Measurements from ENCODE around the gene GTF2A2.

GTF2A2 gene

GRCh38 chr15:59685737-59686297 is 28.5 kb upstream of the GTF2A2 start:
- no peak overlapping the region; the same call in 1 of the 2 replicates for H3K27ac ChIP-seq
- no peak for TF ChIP-seq ZFX (IDR thresholded peaks at IDR 0.05)
- TF ChIP-seq, protein P1, sequence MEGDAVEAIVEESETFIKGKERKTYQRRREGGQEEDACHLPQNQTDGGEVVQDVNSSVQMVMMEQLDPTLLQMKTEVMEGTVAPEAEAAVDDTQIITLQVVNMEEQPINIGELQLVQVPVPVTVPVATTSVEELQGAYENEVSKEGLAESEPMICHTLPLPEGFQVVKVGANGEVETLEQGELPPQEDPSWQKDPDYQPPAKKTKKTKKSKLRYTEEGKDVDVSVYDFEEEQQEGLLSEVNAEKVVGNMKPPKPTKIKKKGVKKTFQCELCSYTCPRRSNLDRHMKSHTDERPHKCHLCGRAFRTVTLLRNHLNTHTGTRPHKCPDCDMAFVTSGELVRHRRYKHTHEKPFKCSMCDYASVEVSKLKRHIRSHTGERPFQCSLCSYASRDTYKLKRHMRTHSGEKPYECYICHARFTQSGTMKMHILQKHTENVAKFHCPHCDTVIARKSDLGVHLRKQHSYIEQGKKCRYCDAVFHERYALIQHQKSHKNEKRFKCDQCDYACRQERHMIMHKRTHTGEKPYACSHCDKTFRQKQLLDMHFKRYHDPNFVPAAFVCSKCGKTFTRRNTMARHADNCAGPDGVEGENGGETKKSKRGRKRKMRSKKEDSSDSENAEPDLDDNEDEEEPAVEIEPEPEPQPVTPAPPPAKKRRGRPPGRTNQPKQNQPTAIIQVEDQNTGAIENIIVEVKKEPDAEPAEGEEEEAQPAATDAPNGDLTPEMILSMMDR (conservative IDR thresholded peaks at IDR 0.05) = no peak

DNA sequence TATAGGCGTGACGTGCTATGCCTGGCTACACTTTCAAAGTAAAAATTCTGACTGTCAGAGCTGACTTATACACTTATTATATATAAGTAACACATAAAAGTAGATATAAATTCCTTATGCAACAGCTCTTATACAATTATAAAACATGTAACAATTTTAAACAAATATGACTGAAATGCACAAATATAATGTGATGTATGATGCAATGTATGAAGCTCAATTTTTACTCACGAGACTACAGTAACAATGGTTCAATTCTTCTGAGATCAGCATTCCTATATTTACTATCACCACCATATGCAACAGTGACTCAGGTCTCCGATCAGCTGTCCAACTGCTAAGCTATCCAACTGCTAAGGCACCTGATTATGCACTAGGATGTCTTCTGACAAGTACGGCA is 23.6 kb upstream of the GTF2A2 start:
- H3K27ac ChIP-seq = no peak overlapping the region
- TF ChIP-seq, protein P1 (conservative IDR thresholded peaks at IDR 0.05) = no peak
- TF ChIP-seq ZFX (IDR thresholded peaks at IDR 0.05) = no peak

DNA sequence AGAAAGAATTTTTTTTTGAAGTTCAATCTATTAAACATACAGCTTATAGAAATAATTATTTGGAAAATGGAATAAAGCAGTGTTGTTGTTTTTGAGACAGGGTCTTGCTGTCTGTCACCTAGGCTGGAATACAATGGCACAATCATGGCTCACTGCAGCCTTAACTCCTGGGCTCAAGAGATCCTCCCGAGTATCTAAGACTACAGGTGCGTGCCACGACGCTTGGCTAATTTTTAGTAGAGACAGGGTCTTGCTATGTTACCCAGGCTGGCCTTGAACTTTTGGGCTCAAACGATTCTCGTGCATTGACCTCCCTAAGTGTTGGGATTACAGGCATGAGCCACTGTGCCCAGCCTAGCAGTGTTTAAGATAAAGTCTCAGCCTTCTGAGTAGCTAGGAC is 23.0 kb upstream of the GTF2A2 start:
- TF ChIP-seq ZFX (IDR thresholded peaks at IDR 0.05) = no peak
- TF ChIP-seq, protein P1 (conservative IDR thresholded peaks at IDR 0.05) = no peak

DNA sequence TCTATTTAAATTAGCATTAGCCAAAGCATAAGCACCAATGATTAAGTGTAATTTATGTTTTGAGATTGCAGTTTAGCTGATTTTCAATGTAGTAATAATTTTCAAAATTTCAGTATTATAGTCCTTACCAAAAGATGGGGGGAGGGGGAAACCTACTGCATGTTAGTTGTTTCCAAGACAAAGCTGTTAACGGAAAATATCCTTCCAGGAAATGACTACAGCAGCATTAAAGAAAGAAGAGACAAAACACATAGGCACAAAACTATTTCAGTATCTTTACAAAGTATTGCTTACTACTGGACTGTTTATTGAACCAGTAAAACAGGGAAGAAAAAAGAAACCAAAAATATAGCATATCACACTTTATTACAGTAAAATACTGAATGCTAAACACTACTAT is 21.3 kb upstream of the GTF2A2 start:
- H3K27ac ChIP-seq = no peak overlapping the region
- TF ChIP-seq, protein P1 (conservative IDR thresholded peaks at IDR 0.05) = no peak
- TF ChIP-seq ZFX (IDR thresholded peaks at IDR 0.05) = no peak

More for the DNA sequence above, 23.0 kb upstream of the GTF2A2 start:
- H3K27ac ChIP-seq = no peak overlapping the region

DNA sequence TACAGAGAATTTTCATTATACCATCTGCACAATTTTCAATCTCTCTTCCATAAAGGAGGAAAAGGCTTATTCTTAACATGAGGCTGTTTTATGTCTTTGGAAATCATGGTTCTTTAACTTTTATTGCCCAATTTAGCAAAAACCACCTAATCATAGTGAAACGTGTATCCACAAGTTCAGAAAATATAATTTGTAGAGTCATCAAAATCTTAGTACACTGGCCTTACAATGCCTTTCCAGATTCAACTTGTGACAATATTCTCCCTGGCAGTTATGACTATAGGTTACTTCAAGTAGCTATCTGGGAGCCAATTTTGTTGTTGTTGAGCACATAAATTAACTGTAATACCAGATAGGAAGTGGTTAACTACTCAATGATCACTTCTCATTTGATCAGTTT is 20.9 kb upstream of the GTF2A2 start:
- TF ChIP-seq, protein P1 (conservative IDR thresholded peaks at IDR 0.05) = no peak
- no peak for TF ChIP-seq ZFX (IDR thresholded peaks at IDR 0.05)
- no peak overlapping the region for H3K27ac ChIP-seq

- no peak overlapping the region for H3K27ac ChIP-seq
- TF ChIP-seq, protein P1 (conservative IDR thresholded peaks at IDR 0.05) = no peak
- TF ChIP-seq ZFX (IDR thresholded peaks at IDR 0.05) = no peak
Measured at GRCh38 chr15:59676565-59676964, 19.2 kb upstream of the GTF2A2 start.

GRCh38 chr15:59674361-59674877 is 17.1 kb upstream of the GTF2A2 start:
- TF ChIP-seq ZFX (IDR thresholded peaks at IDR 0.05) = no peak
- TF ChIP-seq, protein P1 (conservative IDR thresholded peaks at IDR 0.05) = no peak
- H3K27ac ChIP-seq = no peak overlapping the region

Measured in C4-2B (cell line).